ENCODE results near the gene ZMYM5.
"Not testable (repeated sequence)": the region's sequence is repeated elsewhere in the genome, so short reads cannot be mapped to it uniquely, and the experiment has no call there.

Gene ZMYM5

DNA sequence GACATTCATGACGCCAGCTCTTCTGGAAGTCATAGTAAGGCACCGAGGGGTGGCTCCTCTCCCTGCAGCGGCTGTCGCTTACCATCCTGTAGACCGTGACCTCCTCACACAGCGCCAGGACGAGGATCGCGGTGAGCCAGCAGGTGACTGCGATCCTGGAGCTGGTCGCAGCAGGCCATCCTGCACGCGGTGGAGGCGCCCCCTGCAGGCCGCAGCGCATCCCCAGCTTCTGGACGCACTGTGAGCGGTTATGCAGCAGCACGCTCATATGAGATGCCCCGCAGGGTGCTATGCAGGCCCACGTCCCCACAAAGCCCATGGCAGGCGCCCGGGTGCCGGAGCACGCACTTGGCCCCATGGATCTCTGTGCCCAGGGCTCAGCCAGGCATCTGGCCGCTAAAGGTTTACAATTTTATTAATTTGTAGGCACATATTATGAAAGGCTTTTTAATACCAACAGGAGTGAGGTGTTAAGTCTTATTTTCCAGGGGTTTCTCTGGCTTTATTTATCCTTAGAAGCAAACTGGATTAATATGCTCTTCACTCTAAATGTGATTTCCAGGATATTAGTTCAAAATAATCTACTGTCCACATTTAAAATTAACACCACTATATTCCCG lies 45.1 kb downstream of the ZMYM5 start:
- no peak for DNase-seq

- DNase-seq = no peak
Observed at GRCh38 chr13:19817510-19818158, 45.8 kb downstream of the ZMYM5 start.

- DNase-seq = no peak
Observed at GRCh38 chr13:19817106-19817505, 46.3 kb downstream of the ZMYM5 start.

DNA sequence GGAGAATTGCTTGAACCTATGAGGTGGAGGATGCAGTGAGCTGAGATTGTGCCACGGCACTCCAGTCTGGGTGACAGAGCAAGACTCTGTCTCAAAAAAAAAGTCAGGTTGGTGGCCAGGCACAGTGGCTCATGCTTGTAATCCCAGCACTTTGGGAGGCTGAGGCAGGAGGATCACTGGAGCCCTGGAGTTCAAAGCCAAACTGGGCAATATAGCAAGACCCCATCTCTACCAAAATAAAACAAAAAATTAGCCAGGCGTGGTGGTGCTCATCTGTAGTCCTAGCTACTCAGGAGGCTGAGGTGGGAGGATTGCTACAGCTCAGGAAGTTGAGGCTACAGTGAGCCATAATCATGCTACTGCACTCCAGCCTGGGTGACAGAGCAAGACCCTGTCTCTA lies 47.6 kb downstream of the ZMYM5 start:
- not testable (repeated sequence) for DNase-seq

GRCh38 chr13:19810996-19811881 lies 52.2 kb downstream of the ZMYM5 start:
- no peak for DNase-seq

GRCh38 chr13:19810151-19810550 lies 53.3 kb downstream of the ZMYM5 start:
- DNase-seq = no peak

DNA sequence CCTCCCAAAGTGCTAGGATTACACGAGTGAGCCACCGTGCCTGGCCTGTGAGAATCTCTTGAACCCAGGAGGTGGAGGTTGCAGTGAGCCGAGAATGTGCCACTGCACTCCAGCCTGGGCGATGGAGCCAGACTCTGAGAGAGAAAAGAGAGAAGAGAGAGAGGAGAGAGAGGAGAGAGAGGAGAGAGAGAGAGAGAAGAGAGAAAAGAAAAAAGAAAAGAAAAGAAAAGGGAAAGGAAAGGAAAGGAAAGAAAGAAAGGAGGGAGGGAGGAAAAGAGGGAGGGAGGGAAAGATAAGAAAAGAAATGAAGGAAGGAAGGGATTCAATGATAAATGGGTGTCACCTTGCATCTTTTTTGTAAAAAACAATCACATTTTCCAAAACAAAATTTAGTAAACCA lies 57.7 kb downstream of the ZMYM5 start:
- DNase-seq = no peak

DNA sequence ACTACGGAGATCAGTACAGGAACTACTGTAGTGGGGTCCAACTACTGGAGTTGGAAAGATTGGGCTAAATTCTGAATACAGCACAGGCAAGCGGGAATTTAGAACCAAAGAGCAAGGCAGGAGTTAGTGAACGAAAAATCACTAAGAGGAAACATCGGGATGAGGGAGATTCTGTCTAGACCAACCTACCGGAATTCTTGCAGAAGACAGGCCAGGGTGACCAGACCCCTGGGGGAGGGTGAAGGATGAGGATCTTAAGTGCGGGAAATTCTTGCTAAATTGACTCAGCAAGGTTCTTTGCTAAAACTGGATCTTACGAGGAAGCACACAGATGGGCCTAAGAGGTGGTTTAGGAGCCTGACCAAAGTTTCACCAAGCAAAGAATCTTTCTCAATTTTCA lies 67.5 kb downstream of the ZMYM5 start:
- DNase-seq = no peak

DNA sequence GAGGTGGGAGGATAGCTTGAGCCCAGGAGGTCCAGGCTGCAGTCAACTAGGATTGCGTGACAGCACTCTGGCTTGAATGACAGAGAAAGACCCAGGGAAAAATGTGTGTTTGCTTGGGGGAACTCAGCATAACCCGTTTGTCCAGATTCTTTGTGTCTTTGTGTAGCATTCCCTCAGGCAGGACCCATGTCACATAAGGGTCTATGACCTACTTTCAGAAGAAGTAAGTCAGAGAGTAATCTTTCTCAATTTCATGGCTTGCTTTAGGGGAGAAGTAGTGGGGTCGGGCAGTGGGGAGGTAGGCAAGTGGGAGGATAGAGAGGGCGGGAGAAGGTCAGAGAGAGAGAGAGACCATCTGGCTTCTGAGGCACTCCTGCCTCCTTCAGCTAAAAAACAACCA lies 68.8 kb downstream of the ZMYM5 start:
- DNase-seq = no peak

- DNase-seq = no peak
Observed at GRCh38 chr13:19791953-19792537, 71.4 kb downstream of the ZMYM5 start.

DNA sequence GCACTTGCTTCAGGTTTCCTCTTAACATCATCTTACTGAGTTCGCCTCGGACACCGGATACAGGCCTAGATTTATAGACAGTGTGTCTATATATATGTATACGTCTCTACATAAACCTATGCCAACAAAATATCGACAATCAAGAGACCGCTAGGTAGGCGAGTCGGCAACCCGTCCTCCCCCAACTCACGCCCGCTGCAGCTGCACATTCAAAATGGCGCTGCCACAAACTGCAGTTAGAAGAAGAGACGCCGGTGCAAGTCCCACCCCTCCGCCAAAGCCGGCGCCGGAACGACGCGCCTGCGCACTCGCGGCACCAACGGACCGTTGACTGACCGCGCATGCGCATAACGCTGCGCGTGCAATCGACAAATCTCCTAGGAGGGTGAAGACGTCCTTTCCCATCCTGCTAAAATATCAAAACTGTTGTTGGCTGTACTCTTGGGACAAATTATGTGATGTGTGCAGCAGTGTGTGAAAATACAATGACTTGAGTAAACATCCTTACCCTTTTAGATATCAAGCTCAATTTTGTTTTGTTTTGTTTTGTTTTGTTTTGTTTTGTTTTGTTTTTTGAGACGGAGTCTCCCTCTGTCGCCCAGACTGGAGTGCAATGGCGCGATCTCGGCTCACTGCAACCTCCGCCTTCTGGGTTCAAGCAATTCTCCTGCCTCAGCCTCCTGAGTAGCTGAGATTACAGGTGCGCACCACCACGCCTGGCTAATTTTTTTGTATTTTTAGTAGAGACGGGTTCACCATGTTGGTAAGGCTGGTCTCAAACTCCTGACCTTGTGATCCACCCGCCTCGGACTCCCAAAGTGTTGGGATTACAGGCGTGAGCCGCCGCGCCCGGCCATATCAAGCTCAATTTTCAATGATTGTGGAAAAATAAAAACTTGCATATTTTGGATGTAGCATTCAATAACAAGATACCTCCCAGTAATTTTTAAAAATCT lies 80.4 kb downstream of the ZMYM5 start, which contains the start of gene PSPC1:
TSS of gene PSPC1 (minus strand) at position 219 of the 956 bp plus-strand sequence. CDS start at position 31, 188 bp downstream.
- DNase-seq = peak; percentile 71

- DNase-seq = no peak
Observed at GRCh38 chr13:19782049-19782726, 81.3 kb downstream of the ZMYM5 start.

- no peak for DNase-seq
Observed at GRCh38 chr13:19781526-19781925, 81.9 kb downstream of the ZMYM5 start.

DNA sequence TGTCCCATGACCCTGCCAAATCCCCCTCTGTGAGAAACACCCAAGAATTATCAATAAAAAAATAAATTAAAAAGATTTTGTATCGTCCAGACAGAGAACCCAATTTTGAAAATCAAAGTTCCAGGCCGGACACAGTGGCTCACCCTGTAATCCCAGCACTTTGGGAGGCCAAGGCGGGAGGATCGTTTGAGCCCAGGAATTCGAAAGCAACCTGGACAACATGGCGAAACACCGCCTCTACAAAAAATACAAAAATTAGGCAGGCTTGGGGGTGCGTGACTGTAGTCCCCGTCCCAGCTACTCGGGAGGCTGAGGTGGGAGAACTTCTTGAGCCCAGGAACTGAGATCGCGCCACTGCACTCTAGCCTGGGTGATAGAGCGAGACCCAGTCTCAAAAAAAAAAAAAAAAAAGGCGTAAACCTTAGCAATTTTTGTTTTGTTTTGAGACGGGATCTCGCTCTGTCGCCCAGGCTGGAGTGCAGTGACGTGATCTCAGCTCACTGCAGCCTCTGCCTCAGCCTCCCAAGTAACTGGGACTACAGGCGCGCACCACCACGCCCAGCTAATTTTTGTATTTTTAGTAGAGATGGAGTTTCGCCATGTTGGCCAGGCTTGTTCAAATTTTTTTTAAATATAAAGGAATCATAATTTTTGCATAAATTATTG lies 82.6 kb downstream of the ZMYM5 start:
- not testable (repeated sequence) for DNase-seq
